K562 (cell line): ENCODE data around the gene HIVEP3. TPM values are rescaled to one million over a fixed set of nuclear protein-coding genes. Genes with fewer than 3 reads are reported as not detected.

Source experiments
- ATAC-seq: fragments of 200-7000 bp; cut with Tn5 transposase; 3 replicates; pipeline ENCODE4 v1.9.1; 2020; ENCODE audit warnings: moderate library complexity
- BruUV-seq: library from RNA; stranded (reverse); fragments of 400-500 nt; replicated peaks from 2 replicates; lab custom pipeline; 2021; lab: Mats Ljungman, UMichigan
- CTCF ChIA-PET: fragments of 300-600 bp; formaldehyde crosslinking; extraction: SDS; loops from one replicate; lab custom pipeline; 2021; ENCODE audit warnings: low intra/inter-chr PET ratio; lab: Yijun Ruan, JAX
- POLR2A ChIA-PET: fragments of 300-600, 350-650 bp; sonication (Branson Sonifier 250); formaldehyde crosslinking; extraction: SDS; loops from one replicate; lab custom pipeline; 2021; ENCODE audit warnings: antibody characterized with exemption, inconsistent platforms; lab: Yijun Ruan, JAX
- DNase-seq, 4 experiments: peaks; one replicate each; pipeline versions ENCODE4 v3.0.0 to v3.0.0-alpha.2; 2011 to 2018; ENCODE audit warnings: low spot score in 3 of 4, mixed read lengths in 3 of 4; ENCODE audit errors: extremely low read depth in 1 of 4
- FAIRE-seq: peaks from 2 replicates; lab custom pipeline; 2011; peaks lifted over from hg19 to GRCh38; lab: Jason Lieb, UNC
- H2AFZ ChIP-seq: 2 replicates; pipeline ENCODE4 v1.6.0; 2011; ENCODE audit warnings: low read depth, low read length, control low read depth, inconsistent platforms
- H3K27ac ChIP-seq: fragments of 200-600 bp; 3 replicates; pipeline ENCODE4 v1.8.0; 2011; ENCODE audit warnings: low read depth, mild to moderate bottlenecking, control low read depth, inconsistent platforms, low read length, moderate library complexity, mixed read lengths; ENCODE audit errors: extremely low read depth
- H3K27me3 ChIP-seq, 2 experiments: fragments of 300-600 bp in 1 of 2; 2 replicates in 1 of 2; 3 replicates in 1 of 2; pipeline versions ENCODE4 v1.6.0 to v1.8.0; 2011; ENCODE audit warnings: inconsistent platforms in 2 of 2, low read length in 2 of 2, mild to moderate bottlenecking in 1 of 2, mixed read lengths in 1 of 2, moderate library complexity in 1 of 2; ENCODE audit not compliant: control insufficient read depth in 2 of 2, insufficient read depth in 2 of 2
- H3K36me3 ChIP-seq: fragments of 300-600 bp; 3 replicates; pipeline ENCODE4 v1.8.0; 2011; ENCODE audit warnings: mild to moderate bottlenecking, low read length, inconsistent platforms; ENCODE audit not compliant: control insufficient read depth, insufficient read depth
- H3K4me1 ChIP-seq, 2 experiments: fragments of 200-600 bp in 1 of 2; replicated peaks in 1 of 2; 2 replicates in 1 of 2; 3 replicates in 1 of 2; pipeline versions ENCODE4 v1.5.1 to v1.8.0; 2011; ENCODE audit warnings: inconsistent platforms in 2 of 2, low read length in 2 of 2, mild to moderate bottlenecking in 1 of 2, mixed read lengths in 1 of 2, moderate library complexity in 1 of 2; ENCODE audit not compliant: control insufficient read depth in 2 of 2, insufficient read depth in 2 of 2
- H3K4me2 ChIP-seq: 2 replicates; pipeline ENCODE4 v1.6.1; 2011; ENCODE audit warnings: low read length, control low read depth, inconsistent platforms, mixed read lengths; ENCODE audit not compliant: insufficient read depth
- H3K4me3 ChIP-seq: fragments of 200-600 bp; sonication (generic), shearing (Covaris generic); 2 replicates; pipeline ENCODE4 v1.5.1; 2016; ENCODE audit warnings: control low read depth, inconsistent platforms
- H3K79me2 ChIP-seq: fragments of 200-600 bp; 3 replicates; pipeline ENCODE4 v1.8.0; 2011; ENCODE audit warnings: low read length, inconsistent platforms; ENCODE audit not compliant: control insufficient read depth, insufficient read depth
- H3K9ac ChIP-seq, 2 experiments: 2 replicates each; pipeline versions ENCODE4 v1.6.0 to v1.6.1; 2011; ENCODE audit warnings: low read depth in 2 of 2, low read length in 2 of 2, control low read depth in 1 of 2, inconsistent platforms in 1 of 2, mild to moderate bottlenecking in 1 of 2, mixed read lengths in 1 of 2; ENCODE audit not compliant: insufficient read depth in 1 of 2
- H3K9me1 ChIP-seq: one replicate; pipeline ENCODE4 v1.6.0; 2011; ENCODE audit warnings: inconsistent platforms, mild to moderate bottlenecking, low read length, moderate library complexity; ENCODE audit not compliant: control insufficient read depth, insufficient read depth
- H3K9me3 ChIP-seq: replicated peaks from 2 replicates; pipeline ENCODE4 v1.5.1; 2011; ENCODE audit warnings: low read depth, low read length, inconsistent platforms; ENCODE audit not compliant: control insufficient read depth, insufficient read depth
- H4K20me1 ChIP-seq: replicated peaks from 2 replicates; pipeline ENCODE4 v1.6.1; 2011; ENCODE audit warnings: low read length, inconsistent platforms, mixed read lengths; ENCODE audit not compliant: control insufficient read depth, insufficient read depth
- GABPB2 ChIP-seq: fragments of 250-450 bp; sonication (Bioruptor Pico); conservative IDR thresholded peaks from 2 replicates; pipeline ENCODE4 v1.5.1; 2021; ENCODE audit warnings: mild to moderate bottlenecking
- HDAC8 ChIP-seq: fragments of 450-650 bp; IDR thresholded peaks from 2 replicates; pipeline ENCODE4 v1.6.1; 2016; ENCODE audit warnings: mild to moderate bottlenecking, missing genetic modification characterization, moderate library complexity, missing compliant biosample characterization
- KDM2B ChIP-seq: fragments of 250-450 bp; sonication (Bioruptor Pico); IDR thresholded peaks from 2 replicates; pipeline ENCODE4 v1.8.0; 2021; ENCODE audit warnings: mild to moderate bottlenecking, moderate library complexity
- MAZ ChIP-seq, 2 experiments: fragments of 450-650 bp in 1 of 2; sonication (generic) in 1 of 2; formaldehyde crosslinking; IDR thresholded peaks in 1 of 2; conservative IDR thresholded peaks in 1 of 2; 2 replicates each; pipeline versions ENCODE4 v1.4.0 to v1.5.0; 2020; ENCODE audit warnings: mild to moderate bottlenecking in 1 of 2, missing genetic modification reagents in 1 of 2
- MECOM ChIP-seq: fragments of 250-450 bp; sonication (Bioruptor Pico); IDR thresholded peaks from 2 replicates; pipeline ENCODE4 v1.8.0; 2022; ENCODE audit warnings: inconsistent platforms
- NCOA4 ChIP-seq: fragments of 450-650 bp; IDR thresholded peaks from 2 replicates; pipeline ENCODE4 v1.6.1; 2018; ENCODE audit warnings: mild to moderate bottlenecking; ENCODE audit not compliant: partially characterized antibody
- POLR3G ChIP-seq: IDR thresholded peaks from 2 replicates; pipeline ENCODE4 v1.6.1; 2011; ENCODE audit not compliant: insufficient read length, insufficient replicate concordance; ENCODE audit errors: extremely low read depth
- PTBP1 ChIP-seq: fragments of 200-400 bp; formaldehyde crosslinking; IDR thresholded peaks from 2 replicates; pipeline ENCODE4 v1.6.1; 2017; ENCODE audit warnings: low read depth, low read length
- ZBTB7A ChIP-seq: IDR thresholded peaks from 2 replicates; pipeline ENCODE4 v1.6.1; 2011; ENCODE audit warnings: low read depth, mild to moderate bottlenecking, low read length, moderate library complexity, borderline replicate concordance; ENCODE audit not compliant: control insufficient read depth
- ZNF23 ChIP-seq: fragments of 250-450 bp; sonication (Bioruptor Pico); IDR thresholded peaks from 2 replicates; pipeline ENCODE4 v1.4.0; 2020; ENCODE audit warnings: mild to moderate bottlenecking
- ZSCAN29 ChIP-seq: fragments of 450-650 bp; IDR thresholded peaks from 2 replicates; pipeline ENCODE4 v1.6.1; 2017
- ZZZ3 ChIP-seq: fragments of 450-650 bp; IDR thresholded peaks from 2 replicates; pipeline ENCODE4 v1.6.1; 2016; ENCODE audit warnings: antibody characterized with exemption, mild to moderate bottlenecking, moderate library complexity
- WGBS: fragments of 100-300 bp; shearing (Covaris generic); methylation state at CpG from one replicate; pipeline ENCODE4 v1.1.6; 2016; ENCODE audit warnings: low coverage, mixed read lengths; ENCODE audit not compliant: insufficient coverage; ENCODE audit errors: missing lambda C conversion rate; 5-methylcytosine and 5-hydroxymethylcytosine counted together
- in situ Hi-C: fragments of 300-500 bp; cut with MboI; formaldehyde crosslinking; loops from 4 replicates; pipeline ENCODE4 v1.15.0; 2018; ENCODE audit warnings: inconsistent platforms, mixed read lengths
- intact Hi-C: fragments of 100-400 bp; cut with micrococcal nuclease; formaldehyde crosslinking; loops from 2 replicates; pipeline ENCODE4 v1.14.2; 2022
- polyA plus RNA-seq, 8 experiments: library from polyadenylated mRNA; depleted of rRNA in 4 of 8; stranded (reverse) in 5 of 8; unstranded in 3 of 8; fragments of >200 nt; fragmentation: Nextera tagmentation in 2 of 8; fragmentation: Illumina TruSeq in 1 of 8; extraction: Ambion mirVana in 2 of 8; extraction: Trizol in 1 of 8; gene quantifications; 2 replicates each; pipeline versions ENCODE4 v1.2.1 to v1.2.3, GENCODE V29; 2011 to 2014; ENCODE audit warnings: inconsistent platforms in 1 of 8, missing spikeins in 1 of 8
- total RNA-seq, 7 experiments: library from RNA; depleted of rRNA in 6 of 7; stranded (reverse); fragments of >200 nt in 6 of 7; fragmentation: Illumina TruSeq in 2 of 7; extraction: Trizol in 2 of 7; gene quantifications; 2 replicates each; pipeline versions ENCODE4 v1.2.1 to v1.2.3, GENCODE V29; 2011 to 2021; ENCODE audit warnings: low replicate concordance in 1 of 7
- TF ChIP-seq, protein P1 (sequence below): fragments of 250-450 bp; sonication (Bioruptor Pico); IDR thresholded peaks from 2 replicates; pipeline ENCODE4 v1.6.1; 2021; ENCODE audit warnings: mild to moderate bottlenecking
- TF ChIP-seq, protein P2 (sequence below): fragments of 250-450 bp; sonication (Bioruptor Pico); IDR thresholded peaks from 2 replicates; pipeline ENCODE4 v1.5.1; 2021; ENCODE audit warnings: mild to moderate bottlenecking
- TF ChIP-seq, protein P3 (sequence below): fragments of 250-450 bp; sonication (Bioruptor Pico); IDR thresholded peaks from 2 replicates; pipeline ENCODE4 v1.4.0; 2020; ENCODE audit warnings: mild to moderate bottlenecking, moderate library complexity, borderline replicate concordance

HIVEP3 gene
- total and polyA plus RNA-seq, 9 of the 15 experiments (the other 6 are each of a cell fraction or from before 2014, with no cell fraction given): 0.09 to 0.58 (median 0.34) TPM; not detected in 1

DNA sequence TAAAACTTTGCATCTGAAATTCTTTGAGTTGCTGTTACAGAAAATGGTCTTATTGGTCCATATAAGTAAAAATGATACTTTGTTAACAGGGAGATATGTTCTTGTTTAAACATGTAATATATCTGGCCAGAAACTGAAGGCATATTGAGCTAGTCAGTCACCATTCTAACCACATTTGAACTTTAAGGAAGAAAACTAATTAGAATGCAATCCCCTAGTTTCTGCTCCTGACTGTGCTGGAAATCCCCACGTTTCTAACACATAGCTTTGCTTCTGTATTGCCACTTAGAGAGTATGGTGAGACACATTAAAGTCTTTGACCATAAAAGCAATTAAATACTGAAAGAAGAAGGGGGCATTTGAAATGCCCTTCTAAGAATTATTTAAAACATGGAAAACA is 32.1 kb upstream of the HIVEP3 start:
- no peak overlapping the region for H3K4me2 ChIP-seq
- no peaks in the 10 kb centered on the region for H4K20me1 ChIP-seq
- TF ChIP-seq GABPB2 (CRISPR knock-in tag) (no peak), KDM2B (CRISPR knock-in tag) (no peak), POLR3G (no peak), MAZ (CRISPR knock-in tag; conservative IDR thresholded peaks at IDR 0.05 in 1 of 2, IDR thresholded peaks at IDR 0.05 in 1 of 2) (no peak), HDAC8 (no peak), MECOM (CRISPR knock-in tag) (no peak), ZNF23 (CRISPR knock-in tag) (no peak), ZBTB7A (no peak), ZZZ3 (no peak), NCOA4 (no peak), PTBP1 (no peak), ZSCAN29 (no peak)
- TF ChIP-seq, protein P1, sequence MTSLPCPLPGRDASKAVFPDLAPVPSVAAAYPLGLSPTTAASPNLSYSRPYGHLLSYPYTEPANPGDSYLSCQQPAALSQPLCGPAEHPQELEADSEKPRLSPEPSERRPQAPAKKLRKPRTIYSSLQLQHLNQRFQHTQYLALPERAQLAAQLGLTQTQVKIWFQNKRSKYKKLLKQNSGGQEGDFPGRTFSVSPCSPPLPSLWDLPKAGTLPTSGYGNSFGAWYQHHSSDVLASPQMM (CRISPR knock-in tag): no peak
- TF ChIP-seq, protein P2, sequence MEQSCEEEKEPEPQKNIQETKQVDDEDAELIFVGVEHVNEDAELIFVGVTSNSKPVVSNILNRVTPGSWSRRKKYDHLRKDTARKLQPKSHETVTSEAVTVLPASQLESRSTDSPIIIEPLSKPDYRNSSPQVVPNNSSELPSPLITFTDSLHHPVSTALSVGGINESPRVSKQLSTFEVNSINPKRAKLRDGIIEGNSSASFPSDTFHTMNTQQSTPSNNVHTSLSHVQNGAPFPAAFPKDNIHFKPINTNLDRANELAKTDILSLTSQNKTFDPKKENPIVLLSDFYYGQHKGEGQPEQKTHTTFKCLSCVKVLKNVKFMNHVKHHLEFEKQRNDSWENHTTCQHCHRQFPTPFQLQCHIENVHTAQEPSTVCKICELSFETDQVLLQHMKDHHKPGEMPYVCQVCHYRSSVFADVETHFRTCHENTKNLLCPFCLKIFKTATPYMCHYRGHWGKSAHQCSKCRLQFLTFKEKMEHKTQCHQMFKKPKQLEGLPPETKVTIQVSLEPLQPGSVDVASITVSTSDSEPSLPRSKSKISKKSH: no peak
- TF ChIP-seq, protein P3, sequence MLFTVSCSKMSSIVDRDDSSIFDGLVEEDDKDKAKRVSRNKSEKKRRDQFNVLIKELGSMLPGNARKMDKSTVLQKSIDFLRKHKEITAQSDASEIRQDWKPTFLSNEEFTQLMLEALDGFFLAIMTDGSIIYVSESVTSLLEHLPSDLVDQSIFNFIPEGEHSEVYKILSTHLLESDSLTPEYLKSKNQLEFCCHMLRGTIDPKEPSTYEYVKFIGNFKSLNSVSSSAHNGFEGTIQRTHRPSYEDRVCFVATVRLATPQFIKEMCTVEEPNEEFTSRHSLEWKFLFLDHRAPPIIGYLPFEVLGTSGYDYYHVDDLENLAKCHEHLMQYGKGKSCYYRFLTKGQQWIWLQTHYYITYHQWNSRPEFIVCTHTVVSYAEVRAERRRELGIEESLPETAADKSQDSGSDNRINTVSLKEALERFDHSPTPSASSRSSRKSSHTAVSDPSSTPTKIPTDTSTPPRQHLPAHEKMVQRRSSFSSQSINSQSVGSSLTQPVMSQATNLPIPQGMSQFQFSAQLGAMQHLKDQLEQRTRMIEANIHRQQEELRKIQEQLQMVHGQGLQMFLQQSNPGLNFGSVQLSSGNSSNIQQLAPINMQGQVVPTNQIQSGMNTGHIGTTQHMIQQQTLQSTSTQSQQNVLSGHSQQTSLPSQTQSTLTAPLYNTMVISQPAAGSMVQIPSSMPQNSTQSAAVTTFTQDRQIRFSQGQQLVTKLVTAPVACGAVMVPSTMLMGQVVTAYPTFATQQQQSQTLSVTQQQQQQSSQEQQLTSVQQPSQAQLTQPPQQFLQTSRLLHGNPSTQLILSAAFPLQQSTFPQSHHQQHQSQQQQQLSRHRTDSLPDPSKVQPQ (CRISPR knock-in tag): no peak
- DNase-seq (no peak), FAIRE-seq (no peak), ATAC-seq (no peak)
- H3K4me3 ChIP-seq: no peak overlapping the region
- no peaks in the 10 kb centered on the region for H3K4me1 ChIP-seq
- H3K9ac ChIP-seq: no peak overlapping the region
- no peaks in the 10 kb centered on the region; a peak in 1 of 5 replicates for H3K27me3 ChIP-seq
- H3K79me2 ChIP-seq: no peaks in the 10 kb centered on the region
- no peaks in the 10 kb centered on the region for H3K36me3 ChIP-seq
- no peaks in the 10 kb centered on the region for H3K9me1 ChIP-seq
- WGBS: 0% methylated on average over 1 of the region's 1 CpG
- H3K9me3 ChIP-seq: no peaks in the 10 kb centered on the region
- no TSS peak for BruUV-seq
- in situ Hi-C loops: no loop called here
- intact Hi-C loops: no loop called here
- POLR2A ChIA-PET: interaction anchor here (0.9 kb wide), 1 partner anchor 8 kb away, joined by 3 read pairs; no protein-coding TSS in a partner anchor
- no peak overlapping the region for H2AFZ ChIP-seq
- no peak overlapping the region for H3K27ac ChIP-seq
- CTCF ChIA-PET: no interaction called here
